ENCODE data around the gene JAZF1.

Gene JAZF1

DNA sequence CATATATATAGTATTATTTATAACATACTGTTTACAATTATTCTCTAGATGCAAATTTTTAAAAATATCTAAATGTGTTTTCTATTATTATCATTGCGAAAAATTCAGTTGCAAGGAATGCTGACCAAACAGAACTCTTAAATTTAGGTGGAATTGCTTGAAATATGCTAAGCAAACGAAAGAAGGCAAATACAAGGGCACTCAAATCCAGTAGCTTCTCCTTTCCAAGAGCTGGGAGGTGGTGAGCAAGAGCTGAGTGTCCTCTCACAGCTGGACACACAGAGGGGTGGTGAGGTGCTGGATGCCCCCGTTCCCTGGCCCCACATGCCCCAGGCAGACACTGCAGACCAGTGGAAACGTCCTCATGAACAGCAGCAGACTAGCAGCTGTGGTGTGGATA, 274.6 kb downstream of the JAZF1 start:
- in situ Hi-C loops (cut with HindIII; ENCODE audit: low sequenced_read_pairs), result no loop called here
- TF ChIP-seq CTCF (IDR thresholded peaks at IDR 0.05; ENCODE audit: low read depth, low read length), result no peak
- H3K4me3 ChIP-seq (ENCODE audit: low read depth, low read length), result no peak overlapping the region
- no peak for DNase-seq (ENCODE audit: low read depth, low spot score)

DNA sequence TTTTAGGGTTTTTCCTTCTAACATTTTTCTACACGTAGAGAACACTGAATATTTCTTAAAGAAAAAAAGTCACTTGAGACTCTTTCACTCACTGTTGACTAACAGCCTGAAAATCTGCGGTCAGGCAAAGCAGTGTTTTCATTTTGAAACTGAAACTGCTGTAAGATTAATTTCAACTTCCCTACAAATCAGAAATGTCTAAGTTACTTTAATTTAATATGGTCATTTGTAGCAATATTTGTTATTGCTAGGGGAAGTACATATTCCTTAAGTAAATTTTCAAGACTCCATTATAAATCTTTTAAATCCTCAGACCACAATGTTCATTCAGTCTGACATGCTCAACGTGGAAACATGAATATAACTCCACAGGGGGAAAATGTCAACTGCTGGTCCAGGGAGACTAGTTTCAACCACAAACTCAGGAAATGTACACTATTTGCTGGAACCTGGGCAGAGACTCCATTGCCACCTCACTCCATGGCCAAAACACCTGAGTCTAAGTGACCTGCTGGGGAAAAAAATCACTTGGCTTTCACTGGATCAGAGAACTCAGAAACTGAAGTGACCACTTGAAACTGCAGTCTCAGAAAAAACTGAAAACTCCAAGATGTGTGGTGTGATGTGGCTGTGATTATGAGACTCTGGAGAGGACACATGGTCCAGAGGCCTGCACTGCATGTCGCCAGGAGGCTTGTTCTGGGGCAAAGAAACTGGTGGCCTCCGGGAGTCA, 279.4 kb downstream of the JAZF1 start:
- DNase-seq (ENCODE audit: low read depth, low spot score), result peak; percentile 74
- in situ Hi-C loops (cut with HindIII; ENCODE audit: low sequenced_read_pairs), result no loop called here
- H3K4me3 ChIP-seq (ENCODE audit: low read depth, low read length), result peak overlapping the region; percentile 16
- TF ChIP-seq CTCF (IDR thresholded peaks at IDR 0.05; ENCODE audit: low read depth, low read length), result no peak

DNA sequence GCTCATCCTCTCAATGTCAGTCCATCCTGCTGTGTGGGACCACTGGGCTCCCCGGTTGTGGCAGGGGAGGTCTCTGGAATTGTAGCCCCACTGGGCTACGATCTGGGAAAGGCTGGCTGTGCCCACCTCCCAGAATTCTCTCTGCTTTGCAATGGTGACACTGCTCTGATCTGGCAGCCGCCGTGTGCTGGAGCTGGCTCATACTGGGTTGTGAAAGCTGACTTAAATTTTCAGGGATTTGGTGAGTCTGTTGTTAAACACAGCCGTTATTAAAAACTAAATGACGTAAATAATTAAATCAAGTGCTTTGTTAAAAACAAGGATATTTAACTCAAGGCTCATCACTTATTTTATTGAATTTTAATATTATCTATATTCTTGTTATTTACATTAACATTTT, 280.6 kb downstream of the JAZF1 start:
- in situ Hi-C loops (cut with HindIII; ENCODE audit: low sequenced_read_pairs), result no loop called here
- no peak for TF ChIP-seq CTCF (IDR thresholded peaks at IDR 0.05; ENCODE audit: low read depth, low read length)
- DNase-seq (ENCODE audit: low read depth, low spot score), result no peak

DNA sequence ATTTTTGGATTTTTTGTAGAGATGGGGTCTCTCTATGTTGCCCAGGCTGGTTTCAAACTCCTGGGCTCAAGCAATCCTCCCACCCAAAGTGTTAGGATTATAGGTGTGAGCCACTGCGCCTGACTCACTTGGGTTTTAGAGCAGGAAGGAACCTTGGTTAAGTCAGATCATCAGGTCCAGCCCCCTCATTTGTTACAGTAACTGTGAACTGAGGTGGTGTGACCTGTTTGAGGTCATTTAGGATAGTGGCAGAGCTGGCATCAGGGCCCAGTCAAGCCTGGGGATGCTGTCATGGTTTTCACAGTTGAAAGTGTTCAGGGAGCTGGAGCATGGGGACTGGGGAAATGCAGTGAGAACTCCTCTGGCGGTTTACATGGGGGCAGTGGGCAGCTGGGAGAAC, 281.0 kb downstream of the JAZF1 start:
- in situ Hi-C loops (cut with HindIII; ENCODE audit: low sequenced_read_pairs), result no loop called here
- no peak for DNase-seq (ENCODE audit: low read depth, low spot score)
- H3K4me3 ChIP-seq (ENCODE audit: low read depth, low read length), result no peak overlapping the region
- TF ChIP-seq CTCF (IDR thresholded peaks at IDR 0.05; ENCODE audit: low read depth, low read length), result no peak

More for the DNA sequence above, 280.6 kb downstream of the JAZF1 start:
- H3K4me3 ChIP-seq (ENCODE audit: low read depth, low read length), result no peak overlapping the region

GRCh38 chr7:27897441-27897847, 283.2 kb downstream of the JAZF1 start:
- no peak for DNase-seq (ENCODE audit: low read depth, low spot score)
- H3K4me3 ChIP-seq (ENCODE audit: low read depth, low read length), result no peak overlapping the region
- TF ChIP-seq CTCF (IDR thresholded peaks at IDR 0.05; ENCODE audit: low read depth, low read length), result no peak
- in situ Hi-C loops (cut with HindIII; ENCODE audit: low sequenced_read_pairs), result no loop called here

DNA sequence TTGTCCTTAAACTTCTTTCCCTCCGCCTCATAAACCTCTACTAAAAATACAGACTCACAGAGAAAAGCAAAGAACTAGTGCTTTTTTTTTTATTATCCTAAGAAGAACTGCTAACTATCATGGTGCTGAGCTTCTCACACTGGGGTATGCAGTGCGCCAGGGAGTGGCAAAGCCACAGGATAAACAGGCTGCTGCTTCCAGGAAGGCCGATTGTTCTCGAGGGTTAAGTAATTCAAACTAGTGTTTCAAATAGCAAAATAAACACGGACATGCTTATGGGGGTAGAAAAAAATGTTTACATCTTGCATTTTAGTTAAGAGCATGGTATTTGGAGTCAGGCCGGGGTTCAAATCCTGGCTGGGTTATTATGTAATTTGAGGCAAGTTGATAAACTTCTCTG, 283.6 kb downstream of the JAZF1 start:
- no peak for DNase-seq (ENCODE audit: low read depth, low spot score)
- no peak for TF ChIP-seq CTCF (IDR thresholded peaks at IDR 0.05; ENCODE audit: low read depth, low read length)
- H3K4me3 ChIP-seq (ENCODE audit: low read depth, low read length), result no peak overlapping the region
- in situ Hi-C loops (cut with HindIII; ENCODE audit: low sequenced_read_pairs), result no loop called here
